NB4 (cell line): ENCODE results near the gene GNG11.

ENCODE experiments used
- DNase-seq: peaks from one replicate; pipeline ENCODE4 v3.0.0; 2010; ENCODE audit warnings: low read depth
- H3K4me3 ChIP-seq: one replicate; pipeline ENCODE4 v1.5.1; 2011; ENCODE audit warnings: mild to moderate bottlenecking, low read depth, low read length, moderate library complexity
- CTCF ChIP-seq: IDR thresholded peaks from one replicate; pipeline ENCODE4 v1.5.1; 2012; ENCODE audit warnings: low read depth, low read length
- MYC ChIP-seq: IDR thresholded peaks from 2 replicates; pipeline ENCODE4 v1.6.1; 2011; ENCODE audit warnings: low read depth, low read length
- POLR2A ChIP-seq: IDR thresholded peaks from 2 replicates; pipeline ENCODE4 v1.6.1; 2011; ENCODE audit warnings: mild to moderate bottlenecking; ENCODE audit not compliant: insufficient read length; ENCODE audit errors: extremely low read depth
- TF ChIP-seq, protein P1 (sequence below): IDR thresholded peaks from 2 replicates; pipeline ENCODE4 v1.6.1; 2011; ENCODE audit warnings: low read depth, low read length

Gene GNG11

DNA sequence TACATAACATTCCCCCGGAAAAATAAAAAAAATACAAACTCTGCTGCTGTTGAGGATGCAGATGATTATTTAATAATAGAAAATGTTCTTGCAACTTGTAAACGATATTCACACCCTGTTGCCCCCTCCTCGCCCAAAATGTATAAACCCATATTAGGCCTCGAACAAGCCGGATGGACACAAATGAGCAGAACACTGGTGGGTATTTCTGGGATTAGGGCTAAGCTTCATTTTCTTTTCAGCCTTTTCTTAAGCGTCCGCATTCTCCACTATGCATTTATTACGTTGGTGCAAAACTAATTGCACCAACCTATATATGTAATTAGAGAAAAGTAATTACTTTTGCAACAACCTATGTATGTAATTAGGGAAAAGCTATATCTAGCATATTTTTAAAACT, 349 bp upstream of the GNG11 start:
- no peak overlapping the region for H3K4me3 ChIP-seq
- TF ChIP-seq POLR2A: no peak
- no peak for TF ChIP-seq MYC
- TF ChIP-seq CTCF: no peak
- TF ChIP-seq, protein P1, sequence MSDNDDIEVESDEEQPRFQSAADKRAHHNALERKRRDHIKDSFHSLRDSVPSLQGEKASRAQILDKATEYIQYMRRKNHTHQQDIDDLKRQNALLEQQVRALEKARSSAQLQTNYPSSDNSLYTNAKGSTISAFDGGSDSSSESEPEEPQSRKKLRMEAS: no peak
- no peak for DNase-seq

- H3K4me3 ChIP-seq: no peak overlapping the region
- peak; percentile 10 for DNase-seq
- TF ChIP-seq, protein P1: no peak
Measured at GRCh38 chr7:93923296-93923695, 1.8 kb downstream of the GNG11 start.

- no peak for DNase-seq
- H3K4me3 ChIP-seq: no peak overlapping the region
- TF ChIP-seq CTCF (no peak), POLR2A (no peak), MYC (no peak)
- TF ChIP-seq, protein P1: no peak
Measured at GRCh38 chr7:93923942-93924341, 2.4 kb downstream of the GNG11 start.

GRCh38 chr7:93926800-93927199, 5.3 kb downstream of the GNG11 start:
- TF ChIP-seq POLR2A (no peak), CTCF (no peak), MYC (no peak)
- TF ChIP-seq, protein P1: no peak
- DNase-seq: no peak
- H3K4me3 ChIP-seq: no peak overlapping the region

DNA sequence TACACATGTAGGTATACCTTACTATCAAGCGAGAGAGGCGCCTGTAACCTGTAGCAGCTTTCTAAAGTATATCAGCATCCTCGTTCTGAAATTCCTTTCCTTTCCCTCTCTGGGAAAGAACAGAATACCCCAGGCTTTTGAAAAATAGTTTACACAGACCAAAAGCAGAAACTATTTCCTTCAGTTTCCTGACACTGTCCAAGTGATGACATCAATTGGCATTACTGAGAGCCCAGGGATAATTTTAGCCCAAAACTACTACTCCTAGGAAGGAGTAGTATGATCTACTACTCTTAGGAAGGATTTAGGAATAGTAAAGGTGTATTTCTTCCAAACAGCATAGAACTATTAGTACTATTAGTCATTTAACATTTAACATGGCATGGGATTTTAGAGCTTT, 6.0 kb downstream of the GNG11 start:
- no peak for TF ChIP-seq CTCF
- TF ChIP-seq, protein P1: no peak
- TF ChIP-seq MYC: no peak
- TF ChIP-seq POLR2A: no peak
- DNase-seq: no peak
- no peak overlapping the region for H3K4me3 ChIP-seq

DNA sequence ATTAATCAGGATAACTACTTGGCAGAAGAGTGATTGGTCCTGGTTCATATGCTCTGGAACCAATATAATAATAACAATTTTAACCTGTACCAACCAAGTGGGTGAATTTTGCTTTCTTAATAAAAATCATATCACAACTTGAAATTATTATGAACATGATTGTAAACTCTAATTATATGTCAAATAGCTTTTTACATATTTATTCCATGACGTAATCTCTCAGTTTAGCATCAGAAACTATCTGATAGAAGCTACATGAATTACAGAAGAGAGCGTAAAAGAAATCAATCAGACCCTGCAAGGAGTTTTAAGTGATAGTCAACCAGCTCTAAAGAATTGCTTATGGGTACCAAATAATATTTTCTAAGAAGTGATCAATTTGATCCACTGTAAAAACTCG, 10.1 kb downstream of the GNG11 start:
- no peak for DNase-seq
- TF ChIP-seq POLR2A (no peak), CTCF (no peak), MYC (no peak)
- TF ChIP-seq, protein P1: no peak
- H3K4me3 ChIP-seq: no peak overlapping the region
